DMS 273 (cell line): ENCODE measurements around the gene UBE2G2.

ENCODE experiments used
- DNase-seq: peaks from one replicate; lab custom pipeline; 2025; ENCODE audit not compliant: unreplicated experiment; lab: John Stamatoyannopoulos, UW

UBE2G2 gene

DNA sequence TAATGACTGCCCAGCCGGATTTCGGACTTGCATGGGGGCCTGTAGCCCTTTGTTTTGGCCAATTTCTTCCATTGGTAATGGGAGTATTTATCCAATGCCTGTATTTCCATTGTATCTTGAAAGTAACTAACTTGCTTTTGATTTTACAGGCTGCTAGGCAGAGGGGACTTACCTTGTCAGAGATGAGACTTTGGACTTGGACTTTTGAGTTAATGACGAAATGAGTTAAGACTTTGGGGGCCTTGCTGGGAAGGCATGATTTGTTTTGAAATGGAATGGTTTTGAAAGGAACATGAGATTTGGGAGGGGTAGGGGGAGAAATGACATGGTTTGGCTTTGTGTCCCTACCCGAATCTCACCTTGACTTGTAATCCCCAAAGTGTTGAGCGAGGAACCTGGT is 9.6 kb downstream of the UBE2G2 start:
- DNase-seq, result no peak

GRCh38 chr21:44791246-44791645 is 10.4 kb downstream of the UBE2G2 start:
- DNase-seq, result no peak

- no peak for DNase-seq
These were observed 11.3 kb downstream of the UBE2G2 start for GRCh38 chr21:44790368-44790767.

GRCh38 chr21:44789880-44790279 is 11.7 kb downstream of the UBE2G2 start:
- DNase-seq, result no peak

DNA sequence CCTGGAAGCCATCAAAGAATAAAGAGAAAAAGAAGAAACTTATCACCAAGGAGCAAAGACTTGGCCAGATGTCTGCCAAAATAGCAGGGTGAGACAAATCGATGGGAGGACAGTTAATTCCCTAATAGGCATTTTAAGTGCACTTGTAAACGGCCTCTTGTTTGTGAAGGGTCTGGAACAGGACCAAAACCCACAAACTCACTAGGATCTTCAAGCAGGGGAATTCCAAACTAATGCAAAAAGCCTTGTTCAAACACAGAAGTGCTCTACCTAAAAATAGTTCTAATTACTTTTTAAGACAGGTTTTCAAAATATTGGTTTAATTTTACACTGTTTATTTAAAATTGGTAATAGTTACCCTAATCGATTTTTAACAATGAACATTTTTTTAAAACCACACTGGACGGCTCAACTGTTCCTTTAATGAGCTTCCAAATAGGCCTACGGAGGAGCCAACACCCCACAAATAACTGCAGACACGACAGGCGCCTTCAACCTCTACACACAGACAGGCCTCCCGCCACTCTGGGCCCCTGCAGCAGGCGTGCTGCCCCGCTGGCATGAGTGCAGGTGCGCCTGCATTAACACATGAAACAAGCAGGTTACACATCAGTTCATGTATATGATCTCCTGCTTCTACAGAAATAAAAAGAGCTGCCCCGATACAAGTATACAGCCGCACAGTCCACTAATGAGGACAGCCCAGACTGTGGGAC is 15.8 kb downstream of the UBE2G2 start:
- DNase-seq, result no peak

GRCh38 chr21:44784810-44785209 is 16.8 kb downstream of the UBE2G2 start:
- no peak for DNase-seq

GRCh38 chr21:44783020-44783696 is 18.5 kb downstream of the UBE2G2 start:
- peak; percentile 23 for DNase-seq

- no peak for DNase-seq
These were observed 20.7 kb downstream of the UBE2G2 start for GRCh38 chr21:44780767-44781459.

DNA sequence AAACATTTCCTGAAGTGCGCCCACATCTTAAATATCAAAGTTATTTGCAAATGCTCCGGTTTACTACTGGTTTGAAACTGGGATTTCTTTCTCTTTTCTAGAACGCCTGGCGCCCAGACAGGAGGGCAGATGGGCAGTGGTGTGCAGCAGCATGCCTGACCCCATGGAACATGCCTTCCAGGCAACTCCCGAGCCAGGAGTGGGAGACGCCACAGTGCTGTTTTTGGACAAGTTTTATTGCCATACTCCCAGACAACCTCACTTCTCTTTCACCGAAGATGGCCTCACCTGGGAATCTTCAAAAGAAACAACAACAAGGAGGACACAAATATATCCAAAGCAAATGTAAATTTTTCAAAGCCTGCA is 21.5 kb downstream of the UBE2G2 start:
- peak; percentile 42 for DNase-seq

DNA sequence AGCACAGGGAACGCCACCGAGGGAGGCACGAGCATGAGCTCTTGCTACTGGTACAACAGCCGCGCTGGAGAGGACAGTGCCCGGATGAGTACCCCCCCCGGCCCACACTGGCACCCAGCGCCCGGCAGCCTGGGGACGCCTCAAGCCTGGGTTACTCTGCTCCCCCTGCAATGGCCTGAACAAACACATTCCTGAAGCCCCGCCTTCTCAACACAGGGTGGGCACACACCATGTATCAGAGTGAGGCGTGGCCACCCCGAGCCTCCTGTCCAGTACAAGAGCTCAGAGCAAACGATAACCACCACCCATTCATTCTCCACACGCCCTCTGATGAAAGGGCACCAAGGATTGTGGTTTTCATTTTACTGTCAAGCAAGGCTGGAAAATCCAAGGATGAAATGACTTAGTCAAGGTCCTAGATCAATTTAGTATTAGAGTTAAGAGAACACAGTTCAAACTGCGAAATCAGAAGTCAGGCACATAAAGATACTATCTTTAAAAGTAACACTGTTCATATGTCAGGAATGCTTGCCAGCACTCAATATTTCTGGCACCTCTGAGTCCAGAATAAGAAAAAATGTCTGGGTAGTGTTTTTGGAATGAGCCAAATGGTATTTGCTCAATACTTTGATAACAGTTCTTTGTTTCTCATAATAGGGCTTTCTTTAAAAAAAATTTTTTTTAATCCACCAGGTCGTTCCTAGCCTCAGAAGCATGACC is 22.0 kb downstream of the UBE2G2 start:
- DNase-seq, result no peak

DNA sequence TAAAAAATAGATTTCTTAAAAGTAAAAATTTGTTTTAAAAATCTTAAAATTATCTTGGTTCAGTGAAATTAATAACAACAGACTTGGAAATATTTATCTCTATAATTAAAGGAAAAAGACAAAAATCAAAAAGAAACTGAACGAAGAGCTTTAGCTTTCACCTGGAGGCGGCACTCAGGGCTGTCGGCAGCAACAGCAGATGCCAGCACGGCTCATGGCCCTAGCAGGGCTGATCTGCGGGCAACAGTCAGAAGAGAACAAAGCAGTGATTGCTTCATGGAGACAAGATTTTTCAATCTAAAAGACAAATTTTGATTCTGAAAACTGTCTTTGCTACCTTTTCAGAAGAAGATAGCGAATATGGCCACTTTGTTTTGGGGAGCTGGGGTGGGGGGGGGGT is 22.6 kb downstream of the UBE2G2 start:
- DNase-seq, result no peak

DNA sequence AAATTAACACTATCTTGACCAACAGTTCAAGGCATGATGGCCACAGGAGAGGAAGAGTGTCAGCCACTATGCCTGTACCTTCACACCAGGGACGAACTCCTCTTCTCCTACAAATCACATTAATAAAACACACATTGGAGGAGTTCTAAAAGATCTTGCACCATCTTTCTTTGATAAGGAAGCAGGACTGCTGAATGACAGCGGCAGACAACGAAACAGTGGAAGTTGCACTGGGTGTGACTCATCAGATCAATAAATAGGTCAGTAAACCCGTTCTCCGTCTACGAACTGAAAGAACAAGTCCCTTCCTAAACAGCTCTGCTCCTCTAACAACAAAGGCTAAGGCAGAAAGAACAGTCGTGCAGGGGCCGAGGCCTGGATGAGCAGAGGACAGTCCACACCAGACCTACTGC is 23.1 kb downstream of the UBE2G2 start:
- no peak for DNase-seq

GRCh38 chr21:44778094-44778493 is 23.5 kb downstream of the UBE2G2 start:
- DNase-seq, result no peak

DNA sequence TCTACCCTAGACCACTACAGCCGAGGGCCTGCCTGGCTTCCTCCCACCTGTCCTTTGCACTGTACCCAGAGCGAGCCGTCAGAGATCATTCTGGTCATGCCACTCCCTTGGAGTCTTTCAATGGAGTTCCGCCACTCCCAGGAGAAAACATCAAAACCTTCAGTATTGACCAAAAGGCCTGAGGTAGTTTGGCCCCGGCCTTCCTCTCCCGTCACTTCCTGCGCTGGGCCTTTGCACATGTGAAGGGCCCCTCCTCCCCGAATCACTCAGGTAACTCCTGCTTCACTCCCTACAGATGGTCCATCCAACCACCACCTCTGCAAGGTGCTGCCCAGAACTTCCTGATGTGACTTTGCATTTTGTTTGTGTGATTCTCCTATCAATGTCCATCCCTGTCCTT is 26.6 kb downstream of the UBE2G2 start:
- DNase-seq, result no peak

DNA sequence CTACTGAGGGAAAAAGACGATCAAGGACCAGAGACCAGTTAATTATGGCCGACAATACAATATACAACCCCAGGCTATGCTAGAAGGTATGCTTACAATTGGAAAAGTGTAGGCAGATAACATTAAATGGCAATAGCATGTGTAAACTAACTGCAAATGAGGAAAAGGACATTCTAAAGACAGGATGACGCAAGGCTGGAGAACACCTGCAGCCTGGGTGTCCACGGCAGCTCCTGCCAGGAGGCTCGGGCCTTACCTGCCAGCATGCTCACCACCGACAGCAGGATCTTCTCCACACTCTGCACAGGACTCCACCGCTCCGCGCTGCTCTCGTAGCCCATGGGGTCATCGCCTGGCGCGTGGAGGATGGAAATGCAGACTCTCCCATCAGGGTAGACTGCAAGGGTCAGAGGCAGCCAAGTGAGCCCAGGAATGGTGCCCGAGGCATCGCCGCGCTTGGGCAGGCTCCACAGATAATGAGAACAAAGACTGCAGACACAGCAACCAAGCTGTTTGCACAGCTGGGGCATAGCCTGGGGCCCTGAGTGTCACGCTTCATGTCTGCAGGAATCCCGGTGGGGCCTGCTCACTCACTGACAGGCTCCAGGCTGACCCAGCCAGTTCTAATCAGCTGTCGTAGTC is 28.2 kb downstream of the UBE2G2 start:
- DNase-seq, result no peak

DNA sequence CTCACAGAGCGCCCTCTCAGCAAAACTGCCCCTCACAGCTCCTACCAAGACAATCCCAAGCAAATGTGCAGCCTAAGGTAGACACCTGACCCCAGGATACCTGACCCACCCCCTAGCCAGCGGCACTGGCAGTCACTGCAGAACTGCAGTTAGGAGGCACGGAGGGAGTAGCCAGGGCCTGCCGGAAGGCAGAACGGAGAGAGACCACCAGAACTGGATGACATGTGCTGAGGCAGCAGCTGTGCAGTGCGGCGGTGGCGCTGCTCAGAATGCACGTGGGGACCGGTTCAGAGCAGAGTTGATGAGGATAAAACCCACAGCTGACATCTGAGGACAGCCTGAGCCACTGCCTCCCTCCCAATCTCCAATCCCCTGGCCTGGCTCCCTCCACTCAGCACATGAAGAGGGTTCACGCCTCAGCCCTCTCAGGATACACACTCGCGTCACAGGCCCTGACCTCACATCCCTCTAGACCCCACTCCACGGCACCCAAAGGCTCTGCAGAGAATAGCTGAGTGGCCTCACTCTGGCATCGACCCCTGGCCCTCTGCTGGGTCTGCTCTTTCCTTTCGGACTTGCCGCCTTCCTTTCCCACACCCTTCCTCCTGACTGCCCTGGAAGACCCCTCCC is 29.6 kb downstream of the UBE2G2 start:
- no peak for DNase-seq

- DNase-seq, result no peak
These were observed 33.5 kb downstream of the UBE2G2 start for GRCh38 chr21:44767834-44768831.

DNA sequence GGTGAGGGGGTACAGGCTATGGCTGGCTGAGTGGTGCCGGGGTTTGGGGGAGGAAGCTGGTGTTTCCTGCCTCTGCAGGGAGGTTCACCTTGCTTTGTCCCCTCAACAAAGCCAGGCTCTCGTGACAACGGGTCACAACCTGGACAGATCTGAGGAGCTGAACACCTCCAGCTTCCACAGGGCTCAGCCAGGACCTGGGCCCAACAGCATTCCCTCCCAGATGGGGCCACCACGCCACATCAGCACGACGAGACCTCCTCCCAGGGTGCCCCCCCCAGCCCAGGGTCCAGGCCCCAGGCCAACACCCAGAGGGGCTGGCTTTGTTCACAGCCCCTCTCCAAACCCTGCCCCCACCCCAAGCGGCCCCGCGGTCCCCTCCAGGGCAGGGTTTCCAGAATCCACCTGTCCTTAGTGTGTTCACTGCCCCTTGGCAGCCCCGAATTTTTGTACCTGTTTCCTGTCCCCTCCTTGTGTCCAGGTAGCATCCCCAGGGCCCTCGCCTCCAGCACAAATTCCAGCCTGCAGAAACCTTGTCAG is 34.7 kb downstream of the UBE2G2 start:
- DNase-seq, result no peak
